ENCODE results near the gene APOL1. TPM values are rescaled to one million over a fixed set of nuclear protein-coding genes. Genes with fewer than 3 reads are reported as not detected.

The APOL1 gene
- total RNA-seq, 1 donor from 2014 or later = 85.8 TPM

DNA sequence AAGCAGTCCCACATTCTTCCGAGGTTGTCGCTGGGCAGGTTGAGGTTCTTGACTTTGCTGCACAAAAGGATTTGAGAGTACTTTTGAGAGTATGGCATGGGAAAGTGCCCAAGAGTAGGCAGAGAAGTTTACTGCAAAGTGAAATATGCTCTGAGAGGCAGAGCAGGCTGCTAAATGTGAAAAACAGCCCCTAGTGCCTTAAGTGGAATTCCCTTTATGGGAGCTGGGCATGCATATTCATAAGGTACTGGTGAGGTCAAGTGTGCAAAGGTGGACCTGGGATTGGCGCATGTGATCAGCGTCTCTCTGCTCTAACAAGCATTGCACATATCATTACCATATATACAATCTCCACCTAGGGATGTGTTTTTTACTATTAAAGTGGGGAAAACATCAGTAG is 39.3 kb upstream of the APOL1 start:
- TF ChIP-seq CTCF (IDR thresholded peaks at IDR 0.05) = no peak
- Histone ChIP-seq H3K4me3 (no peak overlapping the region), H3K27me3 (ENCODE audit: low read depth) (no peaks in the 10 kb centered on the region), H3K36me3 (no peaks in the 10 kb centered on the region), H3K27ac (no peak overlapping the region), H3K4me1 (peaks cover 45% of the 10 kb centered on the region), H3K9me3 (no peaks in the 10 kb centered on the region)
- ATAC-seq (peak; percentile 73 to 74), DNase-seq (no peak)
- intact Hi-C loops (cut with DNase I) = no loop called here

GRCh38 chr22:36215981-36216380 is 37.0 kb upstream of the APOL1 start:
- no peak for TF ChIP-seq CTCF (IDR thresholded peaks at IDR 0.05)
- Histone ChIP-seq H3K27ac (no peak overlapping the region), H3K27me3 (ENCODE audit: low read depth) (no peaks in the 10 kb centered on the region), H3K9me3 (no peaks in the 10 kb centered on the region), H3K4me3 (no peak overlapping the region), H3K4me1 (peaks cover 38% of the 10 kb centered on the region), H3K36me3 (no peaks in the 10 kb centered on the region)
- no peak for DNase-seq
- intact Hi-C loops (cut with DNase I) = no loop called here
- ATAC-seq = no peak

DNA sequence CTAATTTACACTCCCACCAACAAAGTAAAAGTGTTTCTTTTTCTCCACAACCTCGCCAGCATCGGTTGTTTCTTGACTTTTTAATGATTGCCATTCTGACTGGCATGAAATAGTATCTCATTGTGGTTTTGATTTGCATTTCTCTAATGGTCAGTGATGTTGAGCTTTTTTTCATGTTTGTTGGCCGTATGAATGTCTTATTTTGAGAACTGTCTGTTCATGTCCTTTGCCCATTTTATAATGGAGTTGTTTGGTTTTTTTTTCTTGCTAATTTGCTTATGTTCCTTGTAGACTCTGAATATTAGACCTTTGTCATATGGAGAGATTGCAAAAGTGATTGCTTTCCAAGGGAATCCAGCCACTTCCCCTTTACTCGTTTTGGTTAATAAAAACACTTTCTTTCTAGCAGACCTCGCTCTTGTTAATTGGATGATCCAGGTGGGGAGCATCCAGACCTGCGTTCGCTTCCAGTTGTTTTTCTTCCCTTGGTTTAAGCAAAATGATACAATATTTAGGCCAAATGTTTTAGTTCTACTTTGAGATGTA is 34.2 kb upstream of the APOL1 start:
- Histone ChIP-seq H3K4me1 (peaks cover 20% of the 10 kb centered on the region), H3K9me3 (no peaks in the 10 kb centered on the region), H3K27ac (no peak overlapping the region), H3K27me3 (ENCODE audit: low read depth) (no peaks in the 10 kb centered on the region), H3K36me3 (no peaks in the 10 kb centered on the region), H3K4me3 (no peak overlapping the region)
- intact Hi-C loops (cut with DNase I) = no loop called here
- DNase-seq = no peak
- TF ChIP-seq CTCF (IDR thresholded peaks at IDR 0.05) = no peak
- ATAC-seq = no peak

DNA sequence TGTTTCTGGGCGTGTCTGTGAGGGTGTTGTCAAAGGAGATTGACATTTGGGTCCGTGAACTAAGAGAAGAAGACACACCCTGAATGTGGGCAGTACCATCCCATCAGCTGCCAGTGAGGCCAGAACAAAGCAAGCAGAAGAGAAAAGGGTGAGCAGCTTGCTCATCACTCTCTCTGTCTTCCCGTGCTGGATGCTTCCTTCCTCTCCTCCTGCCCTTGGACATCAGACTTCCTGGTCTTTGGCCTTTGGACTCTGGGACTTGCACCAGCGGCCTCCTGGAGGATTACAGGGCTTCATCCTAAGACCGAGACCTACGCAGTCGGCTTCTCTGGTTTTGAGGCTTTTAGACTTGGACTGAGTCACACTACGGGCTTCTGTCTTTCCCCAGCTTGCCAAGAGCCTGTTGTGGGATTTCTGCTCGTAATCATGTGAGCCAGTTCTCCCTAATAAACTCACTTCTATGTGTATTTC is 32.4 kb upstream of the APOL1 start:
- TF ChIP-seq CTCF (IDR thresholded peaks at IDR 0.05) = no peak
- no peak overlapping the region for H3K4me3 ChIP-seq
- peak; percentile 49 to 50 for ATAC-seq
- H3K27ac ChIP-seq = peak overlapping the region; percentile 14
- no peaks in the 10 kb centered on the region for H3K9me3 ChIP-seq
- no peaks in the 10 kb centered on the region for H3K27me3 ChIP-seq (ENCODE audit: low read depth)
- DNase-seq = no peak
- peaks cover 13% of the 10 kb centered on the region for H3K4me1 ChIP-seq
- H3K36me3 ChIP-seq = no peaks in the 10 kb centered on the region
- intact Hi-C loops (cut with DNase I) = no loop called here

DNA sequence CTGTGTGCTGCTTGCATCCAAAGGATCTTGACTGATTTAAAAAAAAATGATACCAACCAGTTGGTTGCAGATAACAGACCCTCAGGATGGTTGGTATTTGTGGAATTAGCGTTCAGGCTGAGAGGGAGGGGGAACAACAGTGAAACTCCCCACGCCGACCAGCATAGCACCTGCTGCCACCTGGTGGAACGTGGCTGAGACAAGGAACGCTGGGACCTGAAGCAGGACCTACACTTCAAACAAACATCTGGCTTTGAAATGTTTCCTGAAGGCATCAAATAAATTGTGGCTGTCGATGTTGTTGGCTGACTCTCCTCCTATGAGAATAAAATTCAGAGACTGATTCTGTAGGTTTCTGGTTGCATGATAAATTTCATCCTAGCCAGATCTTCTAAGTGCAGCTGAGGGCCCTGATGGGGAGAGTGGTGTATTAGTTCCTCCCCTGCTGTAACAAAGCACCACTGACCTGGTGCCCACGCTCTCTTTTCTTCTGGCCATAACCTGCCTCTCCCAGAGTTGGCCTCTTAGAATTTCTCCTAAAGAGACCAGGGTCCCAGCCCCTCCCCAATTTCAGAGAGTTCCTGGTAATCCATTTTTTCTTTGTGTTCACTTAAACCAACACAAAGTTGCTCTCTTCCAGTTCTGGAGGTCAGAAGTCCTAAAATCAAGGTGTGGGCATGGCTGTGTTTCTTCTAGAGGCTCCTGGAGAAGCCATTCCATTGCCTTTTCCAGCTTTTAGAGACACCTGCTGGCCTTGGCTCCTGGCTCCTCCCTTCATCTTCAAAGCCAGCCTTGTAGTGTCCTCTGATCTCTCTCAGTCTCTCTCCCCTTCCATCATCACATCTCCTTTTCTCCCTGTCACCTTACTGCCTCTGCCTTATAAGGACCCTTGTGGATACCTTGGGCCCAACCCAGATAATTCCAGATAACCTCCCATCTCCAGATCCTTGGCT is 30.9 kb upstream of the APOL1 start:
- no peaks in the 10 kb centered on the region for H3K9me3 ChIP-seq
- ATAC-seq (peak; percentile 77 to 88), DNase-seq (peak; percentile 69)
- TF ChIP-seq CTCF (IDR thresholded peaks at IDR 0.05) = peak; percentile 68
- H3K4me1 ChIP-seq = peaks cover 13% of the 10 kb centered on the region
- no peak overlapping the region for H3K27ac ChIP-seq
- H3K4me3 ChIP-seq = no peak overlapping the region
- H3K27me3 ChIP-seq (ENCODE audit: low read depth) = no peaks in the 10 kb centered on the region
- intact Hi-C loops (cut with DNase I) = no loop called here
- H3K36me3 ChIP-seq = peaks cover 1% of the 10 kb centered on the region

Data from lower lobe of right lung (tissue), 2 donors.